Measurements from ENCODE around the gene ZAR1.
A peak's percentile ranks its signal among the peaks of the same experiment; 100 is the strongest.
"Not testable (repeated sequence)": the region's sequence is repeated elsewhere in the genome, so short reads cannot be mapped to it uniquely, and the experiment has no call there.

Gene ZAR1

GRCh38 chr4:48490012-48490679 is at the start of gene ZAR1:
TSS of gene ZAR1 (plus strand) at chr4:48490252. CDS start at chr4:48490292, 40 bp downstream.
- peak; percentile 45 for DNase-seq

GRCh38 chr4:48440914-48441313 is 49.1 kb upstream of the ZAR1 start:
- not testable (repeated sequence) for DNase-seq

GRCh38 chr4:48445704-48446103 is 44.3 kb upstream of the ZAR1 start:
- DNase-seq, result peak; percentile 9

GRCh38 chr4:48446642-48447041 is 43.4 kb upstream of the ZAR1 start:
- DNase-seq, result no peak

- no peak for DNase-seq
Observed at GRCh38 chr4:48449151-48449550, 40.9 kb upstream of the ZAR1 start.

GRCh38 chr4:48450740-48451139 is 39.3 kb upstream of the ZAR1 start:
- no peak for DNase-seq

- not testable (repeated sequence) for DNase-seq
Observed at GRCh38 chr4:48451656-48452055, 38.4 kb upstream of the ZAR1 start.

GRCh38 chr4:48454591-48454990 is 35.5 kb upstream of the ZAR1 start:
- no peak for DNase-seq

GRCh38 chr4:48461000-48461399 is 29.1 kb upstream of the ZAR1 start:
- no peak for DNase-seq

- DNase-seq, result peak; percentile 87
Observed at GRCh38 chr4:48462363-48462762, 27.7 kb upstream of the ZAR1 start.

- DNase-seq, result peak; percentile 7
Observed at GRCh38 chr4:48467442-48467841, 22.6 kb upstream of the ZAR1 start.

- DNase-seq, result no peak
Observed at GRCh38 chr4:48467891-48468290, 22.2 kb upstream of the ZAR1 start.

- DNase-seq, result no peak
Observed at GRCh38 chr4:48470137-48470536, 19.9 kb upstream of the ZAR1 start.

- peak; percentile 17 for DNase-seq
Observed at GRCh38 chr4:48470570-48470969, 19.5 kb upstream of the ZAR1 start.

GRCh38 chr4:48472794-48473193 is 17.3 kb upstream of the ZAR1 start:
- peak; percentile 46 for DNase-seq

- no peak for DNase-seq
Observed at GRCh38 chr4:48475770-48476169, 14.3 kb upstream of the ZAR1 start.

- no peak for DNase-seq
Observed at GRCh38 chr4:48478273-48478672, 11.8 kb upstream of the ZAR1 start.

- no peak for DNase-seq
Observed at GRCh38 chr4:48481581-48481980, 8.5 kb upstream of the ZAR1 start.

- DNase-seq, result peak; percentile 79
Observed at GRCh38 chr4:48483006-48483776, 6.9 kb upstream of the ZAR1 start, which contains the start of gene SLC10A4. TSS of gene SLC10A4 (plus strand) at chr4:48483343. CDS start at chr4:48483562, 219 bp downstream.

- DNase-seq, result peak; percentile 36
Observed at GRCh38 chr4:48483777-48484493, 6.1 kb upstream of the ZAR1 start.

GRCh38 chr4:48484494-48485168 is 5.4 kb upstream of the ZAR1 start:
- DNase-seq, result peak; percentile 2

GRCh38 chr4:48489683-48490011 is 405 bp upstream of the ZAR1 start:
- no peak for DNase-seq

All from NCI-H69 (cell line).